Astrocyte of the spinal cord (primary cell): ENCODE measurements around the gene LRRC4C.

ENCODE experiments used
- DNase-seq: peaks from one replicate; pipeline ENCODE4 v3.0.0; 2011; ENCODE audit warnings: low read depth, low spot score
- H3K4me3 ChIP-seq: 2 replicates; pipeline ENCODE4 v1.5.1; 2011; ENCODE audit warnings: low read depth, mild to moderate bottlenecking, low read length, moderate library complexity
- CTCF ChIP-seq: IDR thresholded peaks from 2 replicates; pipeline ENCODE4 v1.5.1; 2012; ENCODE audit warnings: low read depth, mild to moderate bottlenecking, low read length, inconsistent platforms
- in situ Hi-C: cut with HindIII; loops from 2 replicates; pipeline ENCODE4 v1.10.0; 2017; ENCODE audit warnings: low sequenced_read_pairs

Gene LRRC4C

GRCh38 chr11:40986320-40986719 lies 473.1 kb downstream of the LRRC4C start:
- in situ Hi-C loops = no loop called here
- H3K4me3 ChIP-seq = no peak overlapping the region

GRCh38 chr11:40975076-40975475 lies 484.4 kb downstream of the LRRC4C start:
- no peak for TF ChIP-seq CTCF
- in situ Hi-C loops = no loop called here
- no peak for DNase-seq
- no peak overlapping the region for H3K4me3 ChIP-seq

More at GRCh38 chr11:40986320-40986719, 473.1 kb downstream of the LRRC4C start:
- TF ChIP-seq CTCF = no peak
- DNase-seq = no peak

GRCh38 chr11:40974186-40974795 lies 485.2 kb downstream of the LRRC4C start:
- no peak overlapping the region for H3K4me3 ChIP-seq
- no peak for TF ChIP-seq CTCF
- DNase-seq = no peak
- in situ Hi-C loops = no loop called here

GRCh38 chr11:40958707-40959106 lies 500.7 kb downstream of the LRRC4C start:
- DNase-seq = no peak
- TF ChIP-seq CTCF = no peak
- in situ Hi-C loops = no loop called here
- no peak overlapping the region for H3K4me3 ChIP-seq

GRCh38 chr11:40952479-40952878 lies 507.0 kb downstream of the LRRC4C start:
- in situ Hi-C loops = no loop called here
- DNase-seq = no peak
- H3K4me3 ChIP-seq = no peak overlapping the region
- TF ChIP-seq CTCF = no peak

GRCh38 chr11:40938002-40938401 lies 521.5 kb downstream of the LRRC4C start:
- no peak for TF ChIP-seq CTCF
- no peak for DNase-seq
- in situ Hi-C loops = no loop called here
- no peak overlapping the region for H3K4me3 ChIP-seq
